Smooth muscle cell (in vitro differentiated cells): ENCODE results near the gene GET4. TPM values are rescaled to one million over a fixed set of nuclear protein-coding genes. Genes with fewer than 3 reads are reported as not detected.
"Not testable (repeated sequence)": the region's sequence is repeated elsewhere in the genome, so short reads cannot be mapped to it uniquely, and the experiment has no call there.

Source experiments
- DNase-seq: peaks from one replicate; lab custom pipeline; 2025; ENCODE audit not compliant: unreplicated experiment; lab: John Stamatoyannopoulos, UW
- H2AFZ ChIP-seq: fragments of 200-600 bp; sonication (generic); 2 replicates; pipeline ENCODE4 v1.6.0; 2016; ENCODE audit warnings: antibody characterized with exemption, low read depth, mild to moderate bottlenecking
- H3F3A ChIP-seq: fragments of 200-600 bp; sonication (generic); 2 replicates; pipeline ENCODE4 v1.6.0; 2017; ENCODE audit warnings: antibody characterized with exemption, low read depth
- H3K27ac ChIP-seq: fragments of 200-600 bp; sonication (generic); 2 replicates; pipeline ENCODE4 v1.5.1; 2016; ENCODE audit warnings: low read depth, mild to moderate bottlenecking
- H3K27me3 ChIP-seq: fragments of 200-600 bp; sonication (generic); 2 replicates; pipeline ENCODE4 v1.6.1; 2016; ENCODE audit warnings: low read depth, mild to moderate bottlenecking
- H3K36me3 ChIP-seq: fragments of 200-600 bp; sonication (generic); 2 replicates; pipeline ENCODE4 v1.5.1; 2016; ENCODE audit warnings: low read depth
- H3K4me1 ChIP-seq: fragments of 200-600 bp; sonication (generic); 2 replicates; pipeline ENCODE4 v1.5.1; 2016; ENCODE audit warnings: low read depth
- H3K4me2 ChIP-seq: fragments of 200-600 bp; sonication (generic); 2 replicates; pipeline ENCODE4 v1.6.0; 2016; ENCODE audit warnings: mild to moderate bottlenecking
- H3K4me3 ChIP-seq: fragments of 200-600 bp; sonication (generic); 2 replicates; pipeline ENCODE4 v1.5.1; 2016; ENCODE audit warnings: mild to moderate bottlenecking
- H3K79me2 ChIP-seq: fragments of 200-600 bp; sonication (generic); 2 replicates; pipeline ENCODE4 v1.6.0; 2016; ENCODE audit warnings: low read depth, mild to moderate bottlenecking
- H3K9ac ChIP-seq: fragments of 200-600 bp; sonication (generic); 2 replicates; pipeline ENCODE4 v1.6.0; 2016; ENCODE audit warnings: low read depth
- H3K9me3 ChIP-seq: fragments of 200-600 bp; sonication (generic); replicated peaks from 2 replicates; pipeline ENCODE4 v1.5.1; 2016; ENCODE audit warnings: low read depth
- H4K20me1 ChIP-seq: fragments of 200-600 bp; sonication (generic); 2 replicates; pipeline ENCODE4 v1.6.0; 2016; ENCODE audit warnings: low read depth
- WGBS: methylation state at CpG from one replicate; pipeline ENCODE4 v1.1.7; 2016; ENCODE audit warnings: low lambda C conversion rate; 5-methylcytosine and 5-hydroxymethylcytosine counted together
- polyA plus RNA-seq: library from polyadenylated mRNA; unstranded; fragments of >200 nt; fragmentation: Nextera tagmentation; extraction: Ambion mirVana; gene quantifications from 2 replicates; pipeline ENCODE4 v1.2.1, GENCODE V29; 2016
- total RNA-seq: library from RNA; depleted of rRNA; stranded (reverse); fragments of >200 nt; gene quantifications from 2 replicates; pipeline ENCODE4 v1.2.3, GENCODE V29; 2014
- TF ChIP-seq, protein P1 (sequence below): fragments of 200-600 bp; sonication (generic); IDR thresholded peaks from 2 replicates; pipeline ENCODE4 v1.5.1; 2017; ENCODE audit warnings: borderline replicate concordance, mild to moderate bottlenecking, antibody characterized with exemption; ENCODE audit not compliant: insufficient read depth, poor library complexity, severe bottlenecking

The GET4 gene
- total and polyA plus RNA-seq, 2 experiments from 2014 or later: 26.3 to 39.9 TPM

- Histone ChIP-seq H4K20me1 (no peaks in the 10 kb centered on the region), H3K9ac (no peak overlapping the region), H3K27ac (no peak overlapping the region), H3F3A (peaks cover 33% of the 10 kb centered on the region), H3K9me3 (no peaks in the 10 kb centered on the region), H2AFZ (no peak overlapping the region), H3K27me3 (no peaks in the 10 kb centered on the region), H3K4me1 (no peaks in the 10 kb centered on the region), H3K4me2 (no peak overlapping the region), H3K4me3 (no peak overlapping the region), H3K79me2 (no peaks in the 10 kb centered on the region), H3K36me3 (no peaks in the 10 kb centered on the region)
- TF ChIP-seq, protein P1, sequence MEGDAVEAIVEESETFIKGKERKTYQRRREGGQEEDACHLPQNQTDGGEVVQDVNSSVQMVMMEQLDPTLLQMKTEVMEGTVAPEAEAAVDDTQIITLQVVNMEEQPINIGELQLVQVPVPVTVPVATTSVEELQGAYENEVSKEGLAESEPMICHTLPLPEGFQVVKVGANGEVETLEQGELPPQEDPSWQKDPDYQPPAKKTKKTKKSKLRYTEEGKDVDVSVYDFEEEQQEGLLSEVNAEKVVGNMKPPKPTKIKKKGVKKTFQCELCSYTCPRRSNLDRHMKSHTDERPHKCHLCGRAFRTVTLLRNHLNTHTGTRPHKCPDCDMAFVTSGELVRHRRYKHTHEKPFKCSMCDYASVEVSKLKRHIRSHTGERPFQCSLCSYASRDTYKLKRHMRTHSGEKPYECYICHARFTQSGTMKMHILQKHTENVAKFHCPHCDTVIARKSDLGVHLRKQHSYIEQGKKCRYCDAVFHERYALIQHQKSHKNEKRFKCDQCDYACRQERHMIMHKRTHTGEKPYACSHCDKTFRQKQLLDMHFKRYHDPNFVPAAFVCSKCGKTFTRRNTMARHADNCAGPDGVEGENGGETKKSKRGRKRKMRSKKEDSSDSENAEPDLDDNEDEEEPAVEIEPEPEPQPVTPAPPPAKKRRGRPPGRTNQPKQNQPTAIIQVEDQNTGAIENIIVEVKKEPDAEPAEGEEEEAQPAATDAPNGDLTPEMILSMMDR: no peak
- no peak for DNase-seq
- 96% methylated on average over 14 of the region's 14 CpGs for WGBS
Observed at GRCh38 chr7:871900-872537, 4.3 kb upstream of the GET4 start.

DNA sequence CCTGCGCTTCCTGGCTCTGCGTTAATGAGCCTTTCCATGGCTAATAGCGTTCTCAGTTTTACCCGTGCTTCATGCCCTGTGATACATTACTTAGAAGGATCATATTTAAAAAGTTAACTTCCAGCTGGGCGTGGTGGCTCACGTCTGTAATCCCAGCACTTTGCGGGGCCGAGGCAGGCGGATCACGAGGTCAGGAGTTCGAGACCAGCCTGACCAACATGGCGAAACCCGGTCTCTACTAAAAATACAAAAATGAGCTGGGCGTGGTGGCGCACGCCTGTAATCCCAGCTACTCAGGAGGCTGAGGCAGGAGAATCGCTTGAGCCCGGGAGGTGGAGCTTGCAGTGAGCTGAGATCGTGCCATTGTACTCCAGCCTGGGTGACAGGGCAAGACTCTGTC is 3.7 kb upstream of the GET4 start:
- not testable (repeated sequence) for H2AFZ ChIP-seq, H3K4me3 ChIP-seq, H3K27me3 ChIP-seq, H3K27ac ChIP-seq, H3K4me2 ChIP-seq, H3K36me3 ChIP-seq, H3K4me1 ChIP-seq, H3K9me3 ChIP-seq, H3K79me2 ChIP-seq, H4K20me1 ChIP-seq, H3K9ac ChIP-seq, DNase-seq
- H3F3A ChIP-seq: peaks cover 33% of the 10 kb centered on the region
- WGBS: 98% methylated on average over 19 of the region's 19 CpGs

DNA sequence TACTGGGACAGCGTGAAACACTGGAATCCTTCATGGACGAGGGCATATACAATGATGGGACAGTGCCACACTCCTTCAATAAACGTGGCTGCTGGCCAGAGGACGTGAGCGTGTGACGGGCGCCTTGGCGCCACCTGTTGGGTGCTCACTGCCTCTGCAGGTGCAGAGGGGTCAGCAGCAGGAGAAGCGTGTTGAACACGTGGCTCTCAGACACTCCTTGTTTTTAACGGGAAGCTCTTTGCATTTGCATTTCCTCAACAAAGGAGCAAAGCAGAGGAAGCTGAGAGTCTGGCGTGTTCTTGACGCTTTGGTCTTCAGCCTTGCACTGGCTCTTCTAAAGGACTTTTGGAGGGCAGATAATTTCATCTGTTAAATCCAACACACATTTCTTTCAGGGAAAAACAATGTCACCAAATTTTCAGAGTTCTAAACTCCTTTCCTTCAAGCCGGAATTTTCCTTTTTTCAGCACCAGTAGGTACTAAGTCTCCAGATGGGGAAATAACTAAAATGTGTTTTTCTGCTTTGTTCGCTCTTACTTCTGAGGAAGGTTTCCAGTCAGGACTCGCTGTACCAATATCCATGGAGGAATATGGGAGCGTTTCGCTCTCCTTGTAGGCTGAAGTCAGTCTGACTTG is 2.9 kb upstream of the GET4 start:
- peak overlapping the region; percentile 76 for H3K27ac ChIP-seq
- peak overlapping the region; percentile 60 for H3K4me2 ChIP-seq
- peaks cover 33% of the 10 kb centered on the region for H3F3A ChIP-seq
- 32% methylated on average over 18 of the region's 18 CpGs for WGBS
- H3K9me3 ChIP-seq: no peaks in the 10 kb centered on the region
- DNase-seq: peak; percentile 10
- H3K27me3 ChIP-seq: no peaks in the 10 kb centered on the region
- peaks cover 12% of the 10 kb centered on the region for H3K79me2 ChIP-seq
- peaks cover 7% of the 10 kb centered on the region for H3K4me1 ChIP-seq
- no peak overlapping the region for H2AFZ ChIP-seq
- TF ChIP-seq, protein P1: peak; percentile 88
- no peaks in the 10 kb centered on the region for H3K36me3 ChIP-seq
- H4K20me1 ChIP-seq: peaks cover 8% of the 10 kb centered on the region
- H3K9ac ChIP-seq: no peak overlapping the region
- H3K4me3 ChIP-seq: peak overlapping the region; percentile 8

DNA sequence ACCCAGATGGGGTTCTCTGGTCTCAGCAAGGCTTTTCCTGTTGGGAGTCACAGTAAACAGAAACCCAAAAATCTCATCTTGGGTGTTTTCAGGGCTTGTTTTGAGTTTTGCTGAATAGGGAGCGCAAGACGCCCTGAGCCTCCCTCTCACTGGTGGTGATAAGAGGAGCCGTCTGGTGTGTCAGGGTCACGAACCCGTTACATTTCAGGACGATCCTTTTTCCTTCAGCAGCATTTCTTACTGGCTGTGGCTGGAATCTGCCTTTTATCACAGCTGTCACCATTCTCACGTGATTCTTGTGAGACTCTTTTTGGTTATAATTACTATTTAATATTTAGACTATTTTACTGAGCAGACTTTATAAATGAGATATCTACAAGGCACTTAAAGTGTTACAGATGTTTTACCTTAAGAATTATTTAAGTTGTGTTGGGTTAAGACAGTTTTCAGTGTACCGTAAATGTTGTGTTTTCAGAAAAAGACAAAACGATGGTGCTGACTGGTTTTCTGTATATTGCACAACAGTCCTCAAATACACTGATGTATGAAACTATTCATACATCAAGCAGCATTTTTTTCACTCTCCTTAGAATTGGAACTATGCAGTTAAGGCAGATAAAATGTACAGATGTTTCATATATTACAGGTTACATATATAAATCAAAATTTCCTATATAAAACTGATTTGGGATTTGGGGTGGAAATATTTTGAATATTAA is 2.2 kb upstream of the GET4 start:
- H3F3A ChIP-seq: peaks cover 33% of the 10 kb centered on the region
- H3K9me3 ChIP-seq: no peaks in the 10 kb centered on the region
- TF ChIP-seq, protein P1: no peak
- H3K79me2 ChIP-seq: peaks cover 19% of the 10 kb centered on the region
- H3K27me3 ChIP-seq: no peaks in the 10 kb centered on the region
- no peak overlapping the region for H2AFZ ChIP-seq
- peak overlapping the region; percentile 60 for H3K4me2 ChIP-seq
- H3K4me1 ChIP-seq: peaks cover 7% of the 10 kb centered on the region
- 31% methylated on average over 9 of the region's 9 CpGs for WGBS
- peak overlapping the region; percentile 8 for H3K4me3 ChIP-seq
- peak; percentile 13 for DNase-seq
- no peak overlapping the region for H3K9ac ChIP-seq
- peaks cover 15% of the 10 kb centered on the region for H4K20me1 ChIP-seq
- H3K27ac ChIP-seq: peak overlapping the region; percentile 76
- H3K36me3 ChIP-seq: no peaks in the 10 kb centered on the region
